Choroid plexus epithelial cell (primary cell): Measurements from ENCODE around the gene CCNF.

Experiments
- DNase-seq: peaks from one replicate; pipeline ENCODE4 v3.0.0-alpha.2; 2010; ENCODE audit warnings: low read depth
- H3K4me3 ChIP-seq: 2 replicates; pipeline ENCODE4 v1.5.1; 2011; ENCODE audit warnings: low read depth, mild to moderate bottlenecking, control low read depth, low read length, moderate library complexity
- TF ChIP-seq, protein P1 (sequence below): conservative IDR thresholded peaks from 2 replicates; pipeline ENCODE4 v1.5.1; 2011; ENCODE audit warnings: low read depth, mild to moderate bottlenecking, control low read depth, inconsistent platforms, low read length, moderate library complexity

Gene CCNF

DNA sequence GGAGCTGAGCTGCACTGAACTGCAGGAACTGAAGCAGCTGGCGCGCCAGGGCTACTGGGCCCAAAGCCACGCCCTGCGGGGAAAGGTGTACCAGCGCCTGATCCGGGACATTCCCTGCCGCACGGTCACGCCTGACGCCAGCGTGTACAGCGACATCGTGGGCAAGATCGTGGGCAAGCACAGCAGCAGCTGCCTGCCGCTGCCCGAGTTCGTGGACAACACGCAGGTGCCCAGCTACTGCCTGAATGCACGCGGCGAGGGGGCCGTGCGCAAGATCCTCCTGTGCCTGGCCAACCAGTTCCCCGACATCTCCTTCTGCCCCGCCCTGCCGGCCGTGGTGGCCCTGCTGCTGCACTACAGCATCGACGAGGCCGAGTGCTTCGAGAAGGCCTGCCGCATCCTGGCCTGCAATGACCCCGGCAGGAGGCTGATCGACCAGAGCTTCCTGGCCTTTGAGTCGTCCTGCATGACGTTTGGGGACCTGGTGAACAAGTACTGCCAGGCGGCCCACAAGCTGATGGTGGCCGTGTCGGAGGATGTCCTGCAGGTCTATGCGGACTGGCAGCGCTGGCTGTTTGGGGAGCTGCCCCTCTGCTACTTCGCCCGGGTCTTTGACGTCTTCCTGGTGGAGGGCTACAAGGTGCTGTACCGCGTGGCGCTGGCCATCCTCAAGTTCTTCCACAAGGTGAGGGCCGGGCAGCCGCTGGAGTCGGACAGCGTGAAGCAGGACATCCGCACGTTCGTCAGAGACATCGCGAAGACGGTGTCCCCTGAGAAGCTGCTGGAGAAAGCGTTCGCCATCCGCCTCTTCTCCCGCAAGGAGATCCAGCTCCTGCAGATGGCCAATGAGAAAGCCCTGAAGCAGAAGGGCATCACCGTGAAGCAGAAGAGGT lies 67.2 kb downstream of the CCNF start:
- no peak for DNase-seq
- TF ChIP-seq, protein P1, sequence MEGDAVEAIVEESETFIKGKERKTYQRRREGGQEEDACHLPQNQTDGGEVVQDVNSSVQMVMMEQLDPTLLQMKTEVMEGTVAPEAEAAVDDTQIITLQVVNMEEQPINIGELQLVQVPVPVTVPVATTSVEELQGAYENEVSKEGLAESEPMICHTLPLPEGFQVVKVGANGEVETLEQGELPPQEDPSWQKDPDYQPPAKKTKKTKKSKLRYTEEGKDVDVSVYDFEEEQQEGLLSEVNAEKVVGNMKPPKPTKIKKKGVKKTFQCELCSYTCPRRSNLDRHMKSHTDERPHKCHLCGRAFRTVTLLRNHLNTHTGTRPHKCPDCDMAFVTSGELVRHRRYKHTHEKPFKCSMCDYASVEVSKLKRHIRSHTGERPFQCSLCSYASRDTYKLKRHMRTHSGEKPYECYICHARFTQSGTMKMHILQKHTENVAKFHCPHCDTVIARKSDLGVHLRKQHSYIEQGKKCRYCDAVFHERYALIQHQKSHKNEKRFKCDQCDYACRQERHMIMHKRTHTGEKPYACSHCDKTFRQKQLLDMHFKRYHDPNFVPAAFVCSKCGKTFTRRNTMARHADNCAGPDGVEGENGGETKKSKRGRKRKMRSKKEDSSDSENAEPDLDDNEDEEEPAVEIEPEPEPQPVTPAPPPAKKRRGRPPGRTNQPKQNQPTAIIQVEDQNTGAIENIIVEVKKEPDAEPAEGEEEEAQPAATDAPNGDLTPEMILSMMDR = no peak
- H3K4me3 ChIP-seq = no peak overlapping the region

DNA sequence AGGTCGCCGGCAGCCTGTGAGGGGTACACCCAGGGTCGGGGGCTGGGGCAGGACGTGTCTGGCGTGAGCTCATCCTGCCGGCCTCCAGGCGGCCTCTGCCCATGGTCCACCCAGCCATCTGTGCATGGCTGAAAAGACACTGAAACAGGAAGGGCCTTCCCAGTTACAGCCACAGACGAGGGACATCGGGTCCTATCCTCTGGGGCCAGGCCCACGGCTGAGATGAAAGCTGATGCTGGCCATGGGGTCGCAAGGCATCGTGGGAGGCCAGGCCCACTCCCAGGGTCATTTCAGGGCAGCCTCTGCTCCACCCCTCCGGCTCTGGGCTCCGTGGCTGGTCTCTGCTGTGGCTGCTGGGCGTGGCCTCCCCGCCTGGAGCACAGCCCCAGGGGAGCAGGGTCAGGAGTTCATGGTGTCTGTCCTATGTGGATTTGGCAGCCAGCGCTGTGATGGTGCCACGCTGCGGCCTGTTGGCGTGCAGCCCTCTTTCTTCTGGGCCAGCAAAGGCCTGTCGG lies 67.9 kb downstream of the CCNF start:
- no peak for DNase-seq
- TF ChIP-seq, protein P1 = no peak
- no peak overlapping the region for H3K4me3 ChIP-seq

DNA sequence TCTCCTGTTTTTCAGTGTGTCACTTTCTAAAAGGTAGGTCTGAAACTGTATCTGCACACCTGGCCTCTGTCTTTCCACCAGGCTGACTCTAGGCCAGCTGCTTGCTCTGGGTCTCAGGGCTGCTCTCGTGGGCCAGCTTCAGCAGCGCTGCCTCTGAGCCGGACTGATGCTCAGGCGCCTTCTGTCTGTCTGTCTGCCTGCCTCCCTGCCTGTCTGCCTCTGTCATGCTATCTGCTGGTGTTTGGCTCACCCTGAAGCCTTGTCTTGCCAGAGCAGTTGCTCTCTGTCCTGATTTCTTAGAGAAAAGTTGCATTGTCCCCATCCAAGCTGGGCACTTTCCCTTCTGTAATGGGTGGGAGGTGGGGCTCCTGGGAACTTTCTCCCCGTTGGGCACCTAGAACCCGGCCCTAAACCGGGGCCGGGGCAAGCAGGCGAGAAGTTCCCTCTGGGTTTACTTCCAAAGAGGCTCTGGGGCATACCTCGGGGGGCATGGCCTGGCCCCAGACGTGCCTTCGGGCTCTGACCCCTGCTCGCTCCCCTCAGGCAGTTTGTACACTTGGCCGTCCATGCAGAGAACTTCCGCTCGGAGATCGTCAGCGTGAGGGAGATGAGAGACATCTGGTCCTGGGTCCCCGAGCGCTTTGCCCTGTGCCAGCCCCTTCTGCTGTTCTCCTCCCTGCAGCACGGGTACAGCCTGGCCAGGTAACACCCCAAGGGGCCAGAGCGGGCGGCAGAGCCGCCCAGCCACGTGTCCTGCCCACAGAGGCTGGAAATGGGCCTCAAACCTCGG lies 68.6 kb downstream of the CCNF start:
- DNase-seq = no peak
- TF ChIP-seq, protein P1 = no peak
- no peak overlapping the region for H3K4me3 ChIP-seq

DNA sequence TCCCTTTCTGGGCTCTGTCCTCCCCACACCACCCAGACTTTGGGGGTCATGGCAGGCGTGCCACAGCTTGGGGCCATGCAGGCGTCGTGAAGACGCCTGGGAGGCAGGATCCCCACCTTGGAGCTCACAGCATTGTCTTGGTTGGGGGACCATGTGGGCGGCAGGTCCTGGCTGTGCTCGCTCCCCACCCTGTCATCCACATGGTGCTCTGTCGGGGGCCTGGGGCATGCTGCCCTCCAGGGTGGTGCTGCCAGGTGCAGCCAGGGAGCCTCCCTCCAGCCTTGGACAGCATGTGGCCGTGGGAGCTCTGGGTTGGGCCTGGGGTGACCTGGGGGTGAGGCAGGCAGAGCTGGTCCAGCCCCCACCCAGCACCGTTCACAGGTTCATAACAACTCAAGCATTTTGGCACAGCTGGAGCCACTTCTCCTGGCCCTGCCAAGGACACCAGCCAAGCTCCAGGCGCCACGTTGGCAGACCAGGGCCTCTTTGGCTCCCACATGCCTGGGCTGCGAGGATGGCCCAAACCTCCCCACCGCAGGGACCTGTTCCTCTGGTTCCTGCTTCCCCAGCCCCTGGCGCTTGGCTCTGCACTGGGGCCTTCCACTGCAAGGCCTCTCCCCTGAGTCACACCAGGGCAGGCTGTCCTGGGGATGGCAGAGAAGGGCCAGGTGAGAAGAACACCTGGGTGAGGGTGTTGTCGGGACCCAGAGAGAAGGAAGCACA lies 69.4 kb downstream of the CCNF start:
- no peak overlapping the region for H3K4me3 ChIP-seq
- DNase-seq = no peak
- TF ChIP-seq, protein P1 = no peak

DNA sequence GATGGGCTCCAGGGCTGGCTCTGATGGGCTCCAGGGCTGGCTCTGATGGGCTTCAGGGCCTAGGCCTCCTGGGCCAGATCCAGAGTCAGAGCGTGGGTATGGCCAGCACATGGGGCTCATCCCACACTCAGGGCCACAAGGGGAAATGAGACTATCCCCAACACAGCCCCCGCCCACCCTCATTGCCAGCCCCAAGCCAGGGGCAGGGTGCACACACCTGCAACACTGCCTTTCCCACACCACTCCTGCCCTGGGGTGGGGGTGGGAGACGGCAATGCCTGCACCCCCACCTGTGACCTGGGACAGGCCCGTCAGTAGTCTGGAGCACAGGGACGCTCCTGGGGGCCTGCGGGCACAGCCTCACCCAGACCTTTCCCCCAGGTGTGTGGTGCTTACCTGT lies 70.2 kb downstream of the CCNF start:
- TF ChIP-seq, protein P1 = no peak
- no peak overlapping the region for H3K4me3 ChIP-seq
- no peak for DNase-seq

DNA sequence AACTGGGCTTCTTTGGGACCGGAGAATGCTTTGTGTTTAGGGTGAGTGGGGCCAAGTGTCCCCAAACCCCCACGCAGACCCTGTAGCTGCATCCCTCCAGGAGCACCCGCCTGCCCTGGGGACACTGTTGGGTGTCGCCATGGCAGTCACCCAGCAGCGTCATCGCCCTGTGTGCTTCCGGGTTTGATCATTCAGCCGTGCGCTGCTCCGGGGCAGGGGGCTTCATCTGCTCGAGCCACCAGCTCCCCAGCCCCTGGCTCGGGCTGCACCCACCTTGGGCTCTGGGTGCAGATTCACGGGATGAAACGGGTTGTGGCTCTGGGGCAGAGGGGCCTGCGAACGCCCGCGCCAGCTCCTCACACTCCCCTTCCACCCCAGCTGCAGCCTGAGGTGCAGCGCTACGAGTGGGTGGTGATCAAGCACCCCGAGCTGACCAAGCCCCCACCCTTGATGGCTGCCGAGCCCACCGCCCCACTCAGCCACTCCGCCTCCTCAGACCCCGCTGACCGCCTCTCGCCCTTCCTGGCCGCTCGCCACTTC lies 70.7 kb downstream of the CCNF start:
- no peak overlapping the region for H3K4me3 ChIP-seq
- TF ChIP-seq, protein P1 = no peak

More for the DNA sequence above, 70.7 kb downstream of the CCNF start:
- DNase-seq = no peak
